Endothelial cell of umbilical vein (primary cell): ENCODE data around the gene NAALAD2. TPM values are rescaled to one million over a fixed set of nuclear protein-coding genes. Genes with fewer than 3 reads are reported as not detected.

Source experiments
- BruUV-seq: library from RNA; stranded (reverse); fragments of 400-500 nt; replicated peaks from 2 replicates; lab custom pipeline; 2021; lab: Mats Ljungman, UMichigan
- CTCF ChIA-PET: fragments of 300-600, 350-600 bp; sonication (Branson Sonifier 250); formaldehyde crosslinking; loops from one replicate; lab custom pipeline; 2021; ENCODE audit warnings: antibody characterized with exemption, inconsistent platforms; lab: Charles Lee
- POLR2A ChIA-PET: fragments of 300-600, 350-600 bp; sonication (Branson Sonifier 250); formaldehyde crosslinking; loops from one replicate; lab custom pipeline; 2021; ENCODE audit warnings: antibody characterized with exemption, inconsistent platforms; lab: Charles Lee
- DNase-seq: peaks from one replicate; pipeline ENCODE4 v3.0.0-alpha.2; 2011; ENCODE audit warnings: low read depth, low spot score
- FAIRE-seq: peaks from 2 replicates; lab custom pipeline; 2011; peaks lifted over from hg19 to GRCh38; lab: Jason Lieb, UNC
- H2AFZ ChIP-seq: 2 replicates; pipeline ENCODE4 v1.6.0; 2012; ENCODE audit warnings: low read depth, low read length, control low read depth, inconsistent platforms
- H3K27ac ChIP-seq: 2 replicates; pipeline ENCODE4 v1.5.1; 2011; ENCODE audit warnings: low read depth, mild to moderate bottlenecking, control low read depth, low read length, moderate library complexity; ENCODE audit not compliant: insufficient read depth
- H3K27me3 ChIP-seq, 2 experiments: 2 replicates each; pipeline versions ENCODE4 v1.6.0 to v1.6.1; 2011; ENCODE audit warnings: low read length in 2 of 2, mixed read lengths in 1 of 2; ENCODE audit not compliant: control insufficient read depth in 2 of 2, insufficient read depth in 2 of 2
- H3K36me3 ChIP-seq, 2 experiments: 2 replicates in 1 of 2; 3 replicates in 1 of 2; pipeline ENCODE4 v1.5.1; 2011; ENCODE audit warnings: low read length in 2 of 2, mild to moderate bottlenecking in 1 of 2, moderate library complexity in 1 of 2; ENCODE audit not compliant: control insufficient read depth in 2 of 2, insufficient read depth in 2 of 2; ENCODE audit errors: extremely low read depth in 1 of 2
- H3K4me1 ChIP-seq: 3 replicates; pipeline ENCODE4 v1.5.1; 2011; ENCODE audit warnings: mild to moderate bottlenecking, low read length; ENCODE audit not compliant: control insufficient read depth, insufficient read depth; ENCODE audit errors: extremely low read depth
- H3K4me2 ChIP-seq: 2 replicates; pipeline ENCODE4 v1.6.1; 2011; ENCODE audit warnings: low read length, control low read depth, mixed read lengths; ENCODE audit not compliant: insufficient read depth
- H3K4me3 ChIP-seq, 3 experiments: fragments of 200-600 bp in 1 of 3; sonication (generic), shearing (Covaris generic) in 1 of 3; replicated peaks in 1 of 3; 2 replicates each; pipeline ENCODE4 v1.5.1; 2011 to 2016; ENCODE audit warnings: control low read depth in 3 of 3, low read length in 3 of 3, mild to moderate bottlenecking in 2 of 3, inconsistent platforms in 1 of 3, low read depth in 1 of 3, moderate library complexity in 1 of 3; ENCODE audit not compliant: insufficient read depth in 1 of 3
- H3K79me2 ChIP-seq: 2 replicates; pipeline ENCODE4 v1.6.0; 2012; ENCODE audit warnings: low read length, inconsistent platforms; ENCODE audit not compliant: control insufficient read depth, insufficient read depth
- H3K9ac ChIP-seq: replicated peaks from 2 replicates; pipeline ENCODE3; 2011; ENCODE audit warnings: low read length, control low read depth; ENCODE audit not compliant: insufficient read depth; ENCODE audit errors: extremely low read depth
- H3K9me1 ChIP-seq: replicated peaks from 3 replicates; pipeline ENCODE4 v1.6.0; 2011; ENCODE audit warnings: mild to moderate bottlenecking, low read length; ENCODE audit not compliant: control insufficient read depth, insufficient read depth; ENCODE audit errors: extremely low read depth
- H3K9me3 ChIP-seq: replicated peaks from 2 replicates; pipeline ENCODE4 v1.5.1; 2012; ENCODE audit warnings: low read length, inconsistent platforms; ENCODE audit not compliant: control insufficient read depth, insufficient read depth
- H4K20me1 ChIP-seq: replicated peaks from 2 replicates; pipeline ENCODE3; 2011; ENCODE audit warnings: mild to moderate bottlenecking, low read length; ENCODE audit not compliant: control insufficient read depth, insufficient read depth; ENCODE audit errors: extremely low read depth
- EZH2 ChIP-seq: IDR thresholded peaks from 2 replicates; pipeline ENCODE4 v1.6.1; 2012; ENCODE audit warnings: borderline replicate concordance, low read depth, mild to moderate bottlenecking, moderate library complexity, low read length, inconsistent platforms; ENCODE audit not compliant: severe bottlenecking
- FOS ChIP-seq: IDR thresholded peaks from 2 replicates; pipeline ENCODE4 v1.6.1; 2011; ENCODE audit warnings: mild to moderate bottlenecking, low read length, moderate library complexity, borderline replicate concordance; ENCODE audit not compliant: insufficient read depth
- GATA2 ChIP-seq: IDR thresholded peaks from 2 replicates; pipeline ENCODE4 v1.7.0; 2011; ENCODE audit warnings: low read depth, mild to moderate bottlenecking, moderate library complexity, mixed read lengths, low read length; ENCODE audit not compliant: insufficient read length, insufficient read depth
- JUN ChIP-seq: IDR thresholded peaks from 2 replicates; pipeline ENCODE4 v1.6.1; 2011; ENCODE audit warnings: borderline replicate concordance, low read depth; ENCODE audit not compliant: insufficient read length, insufficient read depth
- MYC ChIP-seq: IDR thresholded peaks from one replicate; pipeline ENCODE4 v1.6.1; 2011; ENCODE audit warnings: mild to moderate bottlenecking, low read depth, low read length
- POLR2A ChIP-seq: IDR thresholded peaks from 2 replicates; pipeline ENCODE4 v1.6.1; 2012; ENCODE audit warnings: low read depth, mild to moderate bottlenecking, control low read depth, low read length
- POLR2AphosphoS5 ChIP-seq: IDR thresholded peaks from 2 replicates; pipeline ENCODE4 v1.6.1; 2012; ENCODE audit warnings: low read depth, mild to moderate bottlenecking, control low read depth, low read length, moderate library complexity; ENCODE audit not compliant: insufficient read depth
- dilution Hi-C: fragments of 300-500 bp; cut with MboI; formaldehyde crosslinking; loops from one replicate; pipeline ENCODE4 v1.15.0; 2019; ENCODE audit warnings: low sequenced_read_pairs; ENCODE audit not compliant: extremely low pct_ligation_motif_present
- intact Hi-C: fragments of 100-400 bp; cut with micrococcal nuclease; formaldehyde crosslinking; loops from one replicate; pipeline ENCODE4 v1.10.0; 2022
- polyA plus RNA-seq, 4 experiments: library from polyadenylated mRNA; depleted of rRNA in 3 of 4; stranded (reverse) in 3 of 4; unstranded in 1 of 4; fragments of >200 nt; gene quantifications; 2 replicates each; pipeline versions ENCODE4 v1.2.1 to v1.2.3, GENCODE V29; 2011 to 2012; ENCODE audit warnings: missing spikeins in 1 of 4
- total RNA-seq: library from RNA; stranded (reverse); gene quantifications from 2 replicates; pipeline ENCODE4 v1.2.3, GENCODE V29; 2021
- TF ChIP-seq, protein P1 (sequence below): IDR thresholded peaks from 2 replicates; pipeline ENCODE4 v1.6.1; 2011; ENCODE audit not compliant: insufficient read depth, insufficient read length
- TF ChIP-seq, protein P2 (sequence below), 2 donors: IDR thresholded peaks; 1 replicate in 1 of 2; 2 replicates in 1 of 2; pipeline ENCODE4 v1.5.1; 2011; ENCODE audit warnings: low read length in 2 of 2, mild to moderate bottlenecking in 2 of 2, moderate library complexity in 2 of 2, control low read depth in 1 of 2, inconsistent platforms in 1 of 2, low read depth in 1 of 2; ENCODE audit not compliant: insufficient read depth in 1 of 2; ENCODE audit errors: extremely low read depth in 1 of 2

NAALAD2 gene
- total and polyA plus RNA-seq, 2 donors (not counting 3 experiments of a cell fraction or from before 2014, with no cell fraction given), result 0.66 to 1.1 TPM

DNA sequence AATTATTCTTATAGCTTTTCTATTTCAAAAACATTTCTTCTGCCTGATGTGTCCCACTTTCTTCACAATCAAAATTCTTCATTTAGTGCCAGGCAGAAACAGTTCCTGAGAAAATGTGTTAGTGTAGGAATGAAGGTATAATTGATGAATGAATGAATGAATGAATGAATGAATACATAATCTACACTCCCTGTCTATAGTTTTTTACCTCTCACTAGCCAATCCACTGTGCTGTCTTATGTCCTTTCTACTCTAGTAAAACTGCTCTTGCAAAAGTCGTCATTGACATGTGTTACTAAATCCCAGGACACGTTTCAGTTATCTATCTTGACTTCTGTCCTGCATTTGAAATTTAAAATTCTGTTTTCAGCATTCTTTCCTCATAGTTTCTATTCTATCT is 45.5 kb downstream of the NAALAD2 start:
- Histone ChIP-seq H4K20me1 (no peaks in the 10 kb centered on the region), H3K4me3 (no peak overlapping the region), H3K27me3 (no peaks in the 10 kb centered on the region), H3K9ac (no peak overlapping the region), H3K79me2 (no peaks in the 10 kb centered on the region), H3K9me3 (no peaks in the 10 kb centered on the region), H3K27ac (no peak overlapping the region), H3K4me2 (no peak overlapping the region), H3K36me3 (no peaks in the 10 kb centered on the region), H3K4me1 (peaks cover 6% of the 10 kb centered on the region), H2AFZ (no peak overlapping the region), H3K9me1 (no peaks in the 10 kb centered on the region)
- dilution Hi-C loops (no loop called here), intact Hi-C loops (no loop called here)
- TF ChIP-seq GATA2, result no peak
- no peak for TF ChIP-seq POLR2A
- TF ChIP-seq JUN, result no peak
- no peak for TF ChIP-seq FOS
- no peak for TF ChIP-seq MYC
- POLR2A ChIA-PET, result no interaction called here
- BruUV-seq, result no TSS peak
- FAIRE-seq, result no peak
- CTCF ChIA-PET, result no interaction called here
- no peak for DNase-seq

DNA sequence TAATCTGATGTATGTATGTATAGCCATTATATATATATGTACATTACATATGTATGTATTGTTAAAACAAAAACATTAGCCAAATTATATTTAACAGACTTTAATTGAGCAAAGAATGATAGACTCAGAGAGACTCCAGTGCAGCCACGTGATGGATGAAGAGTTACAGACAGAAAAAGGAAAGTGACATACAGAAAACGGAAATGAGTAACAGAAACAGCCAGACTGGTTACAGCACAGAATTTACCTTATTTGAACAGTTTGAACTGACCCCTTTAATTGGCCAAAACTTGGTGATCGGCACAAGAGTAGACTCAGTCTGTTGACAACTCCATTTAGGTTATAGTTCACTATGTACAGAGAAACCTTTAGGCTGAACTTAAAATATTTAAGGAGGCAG is 53.4 kb downstream of the NAALAD2 start:
- H3K9me3 ChIP-seq, result no peaks in the 10 kb centered on the region
- BruUV-seq, result no TSS peak
- H3K4me3 ChIP-seq, result no peak overlapping the region
- dilution Hi-C loops, result no loop called here
- FAIRE-seq (no peak), DNase-seq (no peak)
- no peaks in the 10 kb centered on the region for H4K20me1 ChIP-seq
- intact Hi-C loops, result no loop called here
- H3K9me1 ChIP-seq, result no peaks in the 10 kb centered on the region
- peaks cover 2% of the 10 kb centered on the region for H3K4me1 ChIP-seq
- ChIA-PET CTCF (interaction anchor here (1.2 kb wide), 1 partner anchor 17 kb away, joined by 5 read pairs; no protein-coding TSS in a partner anchor), POLR2A (no interaction called here)
- H3K79me2 ChIP-seq, result no peaks in the 10 kb centered on the region
- H3K27ac ChIP-seq, result no peak overlapping the region
- TF ChIP-seq FOS (no peak), MYC (no peak), GATA2 (no peak), POLR2AphosphoS5 (no peak), POLR2A (no peak), JUN (no peak), EZH2 (no peak)
- TF ChIP-seq, protein P1, sequence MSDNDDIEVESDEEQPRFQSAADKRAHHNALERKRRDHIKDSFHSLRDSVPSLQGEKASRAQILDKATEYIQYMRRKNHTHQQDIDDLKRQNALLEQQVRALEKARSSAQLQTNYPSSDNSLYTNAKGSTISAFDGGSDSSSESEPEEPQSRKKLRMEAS, result no peak
- TF ChIP-seq, protein P2, sequence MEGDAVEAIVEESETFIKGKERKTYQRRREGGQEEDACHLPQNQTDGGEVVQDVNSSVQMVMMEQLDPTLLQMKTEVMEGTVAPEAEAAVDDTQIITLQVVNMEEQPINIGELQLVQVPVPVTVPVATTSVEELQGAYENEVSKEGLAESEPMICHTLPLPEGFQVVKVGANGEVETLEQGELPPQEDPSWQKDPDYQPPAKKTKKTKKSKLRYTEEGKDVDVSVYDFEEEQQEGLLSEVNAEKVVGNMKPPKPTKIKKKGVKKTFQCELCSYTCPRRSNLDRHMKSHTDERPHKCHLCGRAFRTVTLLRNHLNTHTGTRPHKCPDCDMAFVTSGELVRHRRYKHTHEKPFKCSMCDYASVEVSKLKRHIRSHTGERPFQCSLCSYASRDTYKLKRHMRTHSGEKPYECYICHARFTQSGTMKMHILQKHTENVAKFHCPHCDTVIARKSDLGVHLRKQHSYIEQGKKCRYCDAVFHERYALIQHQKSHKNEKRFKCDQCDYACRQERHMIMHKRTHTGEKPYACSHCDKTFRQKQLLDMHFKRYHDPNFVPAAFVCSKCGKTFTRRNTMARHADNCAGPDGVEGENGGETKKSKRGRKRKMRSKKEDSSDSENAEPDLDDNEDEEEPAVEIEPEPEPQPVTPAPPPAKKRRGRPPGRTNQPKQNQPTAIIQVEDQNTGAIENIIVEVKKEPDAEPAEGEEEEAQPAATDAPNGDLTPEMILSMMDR (IDR thresholded peaks at IDR 0.05; ENCODE audit: extremely low read depth in 1 of 2, insufficient read depth in 1 of 2, low read depth in 1 of 2, low read length in 2 of 2), result no peak
- H3K9ac ChIP-seq, result no peak overlapping the region
- no peak overlapping the region for H2AFZ ChIP-seq
- H3K4me2 ChIP-seq, result no peak overlapping the region
- H3K27me3 ChIP-seq, result no peaks in the 10 kb centered on the region
- H3K36me3 ChIP-seq, result no peaks in the 10 kb centered on the region
